Endothelial cell of umbilical vein (primary cell): ENCODE results near the gene NRGN.

Source experiments
- POLR2A ChIP-seq: IDR thresholded peaks from 2 replicates; pipeline ENCODE4 v1.6.1; 2012; ENCODE audit warnings: low read depth, mild to moderate bottlenecking, control low read depth, low read length
- POLR2AphosphoS5 ChIP-seq: IDR thresholded peaks from 2 replicates; pipeline ENCODE4 v1.6.1; 2012; ENCODE audit warnings: low read depth, mild to moderate bottlenecking, control low read depth, low read length, moderate library complexity; ENCODE audit not compliant: insufficient read depth
- TF ChIP-seq, protein P1 (sequence below), 2 donors: IDR thresholded peaks; 1 replicate in 1 of 2; 2 replicates in 1 of 2; pipeline ENCODE4 v1.5.1; 2011; ENCODE audit warnings: low read length in 2 of 2, mild to moderate bottlenecking in 2 of 2, moderate library complexity in 2 of 2, control low read depth in 1 of 2, inconsistent platforms in 1 of 2, low read depth in 1 of 2; ENCODE audit not compliant: insufficient read depth in 1 of 2; ENCODE audit errors: extremely low read depth in 1 of 2

DNA sequence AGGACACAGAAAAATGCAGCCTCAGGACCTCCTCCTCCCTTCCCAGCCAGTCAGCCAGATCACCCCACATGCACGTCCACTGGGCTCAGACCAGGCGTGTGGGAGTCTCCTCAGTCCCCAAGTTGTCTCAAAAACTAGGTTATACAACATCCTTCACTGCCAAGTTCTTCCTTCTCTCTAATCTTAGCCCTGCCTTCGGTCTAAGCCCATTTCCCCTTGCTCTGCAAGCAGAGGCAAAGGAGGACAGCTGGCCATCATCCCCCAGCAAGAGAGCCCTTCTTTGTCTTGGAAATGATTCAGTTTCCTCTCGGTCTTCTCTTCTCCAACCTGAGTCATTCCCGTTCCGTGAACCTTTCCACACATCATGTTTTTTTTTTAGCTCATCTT lies 14.0 kb upstream of the NRGN start:
- TF ChIP-seq POLR2AphosphoS5 (peak; percentile 49), POLR2A (peak; percentile 41)
- TF ChIP-seq, protein P1, sequence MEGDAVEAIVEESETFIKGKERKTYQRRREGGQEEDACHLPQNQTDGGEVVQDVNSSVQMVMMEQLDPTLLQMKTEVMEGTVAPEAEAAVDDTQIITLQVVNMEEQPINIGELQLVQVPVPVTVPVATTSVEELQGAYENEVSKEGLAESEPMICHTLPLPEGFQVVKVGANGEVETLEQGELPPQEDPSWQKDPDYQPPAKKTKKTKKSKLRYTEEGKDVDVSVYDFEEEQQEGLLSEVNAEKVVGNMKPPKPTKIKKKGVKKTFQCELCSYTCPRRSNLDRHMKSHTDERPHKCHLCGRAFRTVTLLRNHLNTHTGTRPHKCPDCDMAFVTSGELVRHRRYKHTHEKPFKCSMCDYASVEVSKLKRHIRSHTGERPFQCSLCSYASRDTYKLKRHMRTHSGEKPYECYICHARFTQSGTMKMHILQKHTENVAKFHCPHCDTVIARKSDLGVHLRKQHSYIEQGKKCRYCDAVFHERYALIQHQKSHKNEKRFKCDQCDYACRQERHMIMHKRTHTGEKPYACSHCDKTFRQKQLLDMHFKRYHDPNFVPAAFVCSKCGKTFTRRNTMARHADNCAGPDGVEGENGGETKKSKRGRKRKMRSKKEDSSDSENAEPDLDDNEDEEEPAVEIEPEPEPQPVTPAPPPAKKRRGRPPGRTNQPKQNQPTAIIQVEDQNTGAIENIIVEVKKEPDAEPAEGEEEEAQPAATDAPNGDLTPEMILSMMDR (IDR thresholded peaks at IDR 0.05; ENCODE audit: extremely low read depth in 1 of 2, insufficient read depth in 1 of 2, low read depth in 1 of 2, low read length in 2 of 2), result no peak
